ENCODE measurements around the gene ARL6. TPM values are rescaled to one million over a fixed set of nuclear protein-coding genes. Genes with fewer than 3 reads are reported as not detected.

ARL6 gene
- total RNA-seq, 1 experiment from 2014 or later: 7.1 TPM

DNA sequence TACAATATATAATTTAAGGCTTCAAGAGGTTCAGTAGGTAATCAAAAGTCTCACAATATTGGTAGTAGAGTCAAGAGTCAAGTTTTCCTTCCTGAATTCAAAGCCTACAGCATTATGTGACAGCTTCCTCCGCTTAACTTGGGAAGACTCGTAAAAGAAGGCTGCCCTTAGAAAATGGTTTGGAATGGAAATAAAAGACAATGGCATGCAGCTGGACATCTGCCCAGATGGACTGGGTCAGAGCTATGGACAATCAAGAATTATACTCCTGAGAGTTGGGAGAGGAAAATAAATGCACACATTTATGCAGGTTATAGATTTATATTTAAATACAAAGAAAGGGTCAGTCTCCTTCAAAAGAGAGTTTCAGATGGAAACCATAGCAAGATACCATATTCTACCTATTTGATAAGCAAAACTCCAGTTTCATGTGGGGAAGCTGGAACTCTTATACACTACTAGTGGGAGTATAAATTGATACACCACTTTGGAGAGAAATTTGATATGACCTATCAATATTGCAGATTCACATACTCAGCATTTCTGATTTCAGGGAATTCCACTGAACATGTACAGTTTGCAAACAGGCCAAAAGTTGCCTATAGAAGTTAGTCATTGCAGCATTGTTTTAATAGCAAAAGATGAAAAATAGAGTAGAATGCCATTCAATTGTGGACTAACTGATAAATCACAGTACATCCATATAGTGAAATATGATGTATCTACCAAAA lies 63.3 kb downstream of the ARL6 start:
- H3K18ac ChIP-seq (ENCODE audit: insufficient read length, low read depth, low read length): no peak overlapping the region
- Mint-ChIP-seq H3K9me3 (peaks cover 0 to 2% of the 10 kb centered on the region in 2 experiments; a peak in 2 of 5 replicates), H3K4me1 (peaks cover 7 to 12% of the 10 kb centered on the region in 2 experiments), H3K4me3 (no peak overlapping the region), H3K27ac (no peak overlapping the region), H3K36me3 (ENCODE audit: insufficient read depth in 1 of 3, low read depth in 3 of 3) (peaks cover 0 to 5% (median 0%) of the 10 kb centered on the region in 3 experiments; a peak in 2 of 7 replicates), H3K27me3 (ENCODE audit: low read depth) (peaks cover 8% of the 10 kb centered on the region)
- H4K91ac ChIP-seq (ENCODE audit: insufficient read length, low read depth, low read length): no peak overlapping the region
- H2BK120ac ChIP-seq (ENCODE audit: low read depth, low read length, poor library complexity, severe bottlenecking): no peak overlapping the region
- no peak overlapping the region for H3K4ac ChIP-seq (ENCODE audit: low read depth, low read length)
- H3K23me2 ChIP-seq (ENCODE audit: insufficient read length, low read depth, low read length, poor library complexity, severe bottlenecking): no peaks in the 10 kb centered on the region
- no peaks in the 10 kb centered on the region; the same call in 1 of the 2 replicates for H3K79me2 ChIP-seq (ENCODE audit: insufficient read depth, low read length)
- H3K27me3 ChIP-seq (ENCODE audit: insufficient read depth, low read length): no peaks in the 10 kb centered on the region; the same call in 1 of the 2 replicates
- no peak overlapping the region for H2BK15ac ChIP-seq (ENCODE audit: low read depth, low read length)
- H2BK5ac ChIP-seq (ENCODE audit: insufficient read length, low read length): no peak overlapping the region
- H3K14ac ChIP-seq (ENCODE audit: insufficient read depth, low read length): no peak overlapping the region
- H2AK5ac ChIP-seq (ENCODE audit: insufficient read length, low read length): no peak overlapping the region
- TF ChIP-seq, protein P1, sequence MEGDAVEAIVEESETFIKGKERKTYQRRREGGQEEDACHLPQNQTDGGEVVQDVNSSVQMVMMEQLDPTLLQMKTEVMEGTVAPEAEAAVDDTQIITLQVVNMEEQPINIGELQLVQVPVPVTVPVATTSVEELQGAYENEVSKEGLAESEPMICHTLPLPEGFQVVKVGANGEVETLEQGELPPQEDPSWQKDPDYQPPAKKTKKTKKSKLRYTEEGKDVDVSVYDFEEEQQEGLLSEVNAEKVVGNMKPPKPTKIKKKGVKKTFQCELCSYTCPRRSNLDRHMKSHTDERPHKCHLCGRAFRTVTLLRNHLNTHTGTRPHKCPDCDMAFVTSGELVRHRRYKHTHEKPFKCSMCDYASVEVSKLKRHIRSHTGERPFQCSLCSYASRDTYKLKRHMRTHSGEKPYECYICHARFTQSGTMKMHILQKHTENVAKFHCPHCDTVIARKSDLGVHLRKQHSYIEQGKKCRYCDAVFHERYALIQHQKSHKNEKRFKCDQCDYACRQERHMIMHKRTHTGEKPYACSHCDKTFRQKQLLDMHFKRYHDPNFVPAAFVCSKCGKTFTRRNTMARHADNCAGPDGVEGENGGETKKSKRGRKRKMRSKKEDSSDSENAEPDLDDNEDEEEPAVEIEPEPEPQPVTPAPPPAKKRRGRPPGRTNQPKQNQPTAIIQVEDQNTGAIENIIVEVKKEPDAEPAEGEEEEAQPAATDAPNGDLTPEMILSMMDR (conservative IDR thresholded peaks at IDR 0.05): no peak
- no peak overlapping the region for H3K4me2 ChIP-seq (ENCODE audit: insufficient read depth, insufficient read length, low read length)
- H3K9me3 ChIP-seq (ENCODE audit: control insufficient read depth, low read depth, low read length): no peaks in the 10 kb centered on the region
- H3K9ac ChIP-seq (ENCODE audit: extremely low read depth, insufficient read length, low read length): no peak overlapping the region
- H3T11ph ChIP-seq (ENCODE audit: low read length): no peak overlapping the region
- H3K56ac ChIP-seq (ENCODE audit: insufficient read length, low read depth, low read length): no peak overlapping the region
- H3K79me1 ChIP-seq (ENCODE audit: insufficient read depth, low read depth, low read length, poor library complexity, severe bottlenecking): peaks cover 2% of the 10 kb centered on the region
- DNase-seq: no peak
- no peak overlapping the region for H3K27ac ChIP-seq (ENCODE audit: insufficient read length, low read depth, low read length)
- no peak overlapping the region for H4K5ac ChIP-seq (ENCODE audit: insufficient read length, low read depth, low read length)
- H2BK12ac ChIP-seq (ENCODE audit: insufficient read length, low read depth, low read length): no peak overlapping the region
- H3K23ac ChIP-seq (ENCODE audit: insufficient read length, low read depth, low read length): no peak overlapping the region
- no peak overlapping the region for H4K8ac ChIP-seq (replicated peaks; ENCODE audit: insufficient read length, low read depth, low read length)
- H2BK20ac ChIP-seq (ENCODE audit: low read depth, low read length, poor library complexity, severe bottlenecking): no peak overlapping the region
- H2AFZ ChIP-seq (ENCODE audit: low read length): no peak overlapping the region
- WGBS (ENCODE audit: extremely low coverage, insufficient read length, low lambda C conversion rate): no CpG with 5 or more reads among the region's 2 CpGs
- H3K4me1 ChIP-seq (ENCODE audit: insufficient read depth, low read length): no peaks in the 10 kb centered on the region
- H4K20me1 ChIP-seq (ENCODE audit: control insufficient read depth, insufficient read depth, insufficient read length): no peaks in the 10 kb centered on the region
